HG02973 (cell line): Measurements from ENCODE around the gene USP17L30.
"Not testable (repeated sequence)": the region's sequence is repeated elsewhere in the genome, so short reads cannot be mapped to it uniquely, and the experiment has no call there.

Experiments used
- ATAC-seq: cut with Tn5 transposase; IDR thresholded peaks from one replicate; pipeline ENCODE4 v1.9.1; 2021; ENCODE audit warnings: moderate library complexity; ENCODE audit not compliant: unreplicated experiment

The USP17L30 gene

GRCh38 chr4:9362829-9363228, at the start of gene USP17L30:
USP17L30 (plus strand) TSS chr4:9363129; CDS start chr4:9363129, 0 bp downstream.
- not testable (repeated sequence) for ATAC-seq

- not testable (repeated sequence) for ATAC-seq
Measured at GRCh38 chr4:9324191-9324590, 38.7 kb upstream of the USP17L30 start.

- not testable (repeated sequence) for ATAC-seq
Measured at GRCh38 chr4:9324865-9325264, 38.1 kb upstream of the USP17L30 start, which contains the start of gene USP17L24. USP17L24 (plus strand) TSS chr4:9325165; CDS start chr4:9325165, 0 bp downstream.

- ATAC-seq = not testable (repeated sequence)
Measured at GRCh38 chr4:9329611-9330010, 33.3 kb upstream of the USP17L30 start, which contains the start of gene USP17L25. USP17L25 (plus strand) TSS chr4:9329911; CDS start chr4:9329911, 0 bp downstream.

GRCh38 chr4:9334358-9334757, 28.6 kb upstream of the USP17L30 start, which contains the start of gene USP17L26:
USP17L26 (plus strand) TSS chr4:9334658; CDS start chr4:9334658, 0 bp downstream.
- not testable (repeated sequence) for ATAC-seq

GRCh38 chr4:9339103-9339502, 23.8 kb upstream of the USP17L30 start, which contains the start of gene USP17L5:
USP17L5 (plus strand) TSS chr4:9339403; CDS start chr4:9339403, 0 bp downstream.
- ATAC-seq = not testable (repeated sequence)

GRCh38 chr4:9343848-9344247, 19.1 kb upstream of the USP17L30 start, which contains the start of gene USP17L27:
USP17L27 (plus strand) TSS chr4:9344148; CDS start chr4:9344148, 0 bp downstream.
- ATAC-seq = not testable (repeated sequence)

GRCh38 chr4:9348593-9348992, 14.3 kb upstream of the USP17L30 start, which contains the start of gene USP17L28:
USP17L28 (plus strand) TSS chr4:9348893; CDS start chr4:9348893, 0 bp downstream.
- ATAC-seq = not testable (repeated sequence)

- not testable (repeated sequence) for ATAC-seq
Measured at GRCh38 chr4:9350866-9351265, 12.1 kb upstream of the USP17L30 start.

GRCh38 chr4:9353338-9353737, 9.6 kb upstream of the USP17L30 start, which contains the start of gene USP17L29:
USP17L29 (plus strand) TSS chr4:9353638; CDS start chr4:9353638, 0 bp downstream.
- ATAC-seq = not testable (repeated sequence)

GRCh38 chr4:9379881-9380280, 17.0 kb downstream of the USP17L30 start:
- ATAC-seq = not testable (repeated sequence)

GRCh38 chr4:9381012-9381534, 18.1 kb downstream of the USP17L30 start:
- not testable (repeated sequence) for ATAC-seq

- no peak for ATAC-seq
Measured at GRCh38 chr4:9384126-9384525, 21.2 kb downstream of the USP17L30 start.

- ATAC-seq = not testable (repeated sequence)
Measured at GRCh38 chr4:9389001-9389400, 26.1 kb downstream of the USP17L30 start.

- ATAC-seq = not testable (repeated sequence)
Measured at GRCh38 chr4:9405774-9406173, 42.8 kb downstream of the USP17L30 start.

GRCh38 chr4:9406491-9406890, 43.6 kb downstream of the USP17L30 start:
- not testable (repeated sequence) for ATAC-seq

GRCh38 chr4:9409793-9410192, 46.9 kb downstream of the USP17L30 start:
- no peak for ATAC-seq
